ENCODE results near the gene CPLANE1.

DNA sequence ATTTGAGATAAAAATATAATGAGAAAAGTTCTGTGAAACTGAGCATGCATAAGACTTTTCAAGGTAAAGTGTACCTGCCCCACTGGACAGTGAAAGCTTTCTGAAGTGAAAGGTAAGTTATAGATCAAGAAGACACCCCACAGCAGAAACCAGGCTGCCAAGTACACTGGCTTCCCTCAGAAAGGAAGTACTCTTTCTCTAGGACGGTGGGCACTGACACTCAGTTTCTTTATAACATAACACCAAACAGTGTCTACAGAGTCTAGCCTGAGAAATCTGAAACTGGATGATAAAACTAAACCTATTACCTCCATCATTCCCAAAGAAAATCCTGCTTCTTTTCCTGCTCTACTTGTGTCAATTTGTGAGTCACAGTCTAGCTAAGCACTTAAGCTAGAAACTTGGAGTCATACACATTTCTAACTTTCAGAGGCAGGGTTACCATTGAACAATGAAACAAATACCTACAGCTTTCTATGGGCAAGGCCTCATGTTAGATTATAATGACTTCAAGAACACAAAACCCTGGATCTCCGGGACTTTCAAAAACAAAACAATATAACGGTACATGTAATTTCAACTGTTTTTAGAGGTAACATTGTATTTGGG lies 136.7 kb downstream of the CPLANE1 start:
- TF ChIP-seq, protein P1, sequence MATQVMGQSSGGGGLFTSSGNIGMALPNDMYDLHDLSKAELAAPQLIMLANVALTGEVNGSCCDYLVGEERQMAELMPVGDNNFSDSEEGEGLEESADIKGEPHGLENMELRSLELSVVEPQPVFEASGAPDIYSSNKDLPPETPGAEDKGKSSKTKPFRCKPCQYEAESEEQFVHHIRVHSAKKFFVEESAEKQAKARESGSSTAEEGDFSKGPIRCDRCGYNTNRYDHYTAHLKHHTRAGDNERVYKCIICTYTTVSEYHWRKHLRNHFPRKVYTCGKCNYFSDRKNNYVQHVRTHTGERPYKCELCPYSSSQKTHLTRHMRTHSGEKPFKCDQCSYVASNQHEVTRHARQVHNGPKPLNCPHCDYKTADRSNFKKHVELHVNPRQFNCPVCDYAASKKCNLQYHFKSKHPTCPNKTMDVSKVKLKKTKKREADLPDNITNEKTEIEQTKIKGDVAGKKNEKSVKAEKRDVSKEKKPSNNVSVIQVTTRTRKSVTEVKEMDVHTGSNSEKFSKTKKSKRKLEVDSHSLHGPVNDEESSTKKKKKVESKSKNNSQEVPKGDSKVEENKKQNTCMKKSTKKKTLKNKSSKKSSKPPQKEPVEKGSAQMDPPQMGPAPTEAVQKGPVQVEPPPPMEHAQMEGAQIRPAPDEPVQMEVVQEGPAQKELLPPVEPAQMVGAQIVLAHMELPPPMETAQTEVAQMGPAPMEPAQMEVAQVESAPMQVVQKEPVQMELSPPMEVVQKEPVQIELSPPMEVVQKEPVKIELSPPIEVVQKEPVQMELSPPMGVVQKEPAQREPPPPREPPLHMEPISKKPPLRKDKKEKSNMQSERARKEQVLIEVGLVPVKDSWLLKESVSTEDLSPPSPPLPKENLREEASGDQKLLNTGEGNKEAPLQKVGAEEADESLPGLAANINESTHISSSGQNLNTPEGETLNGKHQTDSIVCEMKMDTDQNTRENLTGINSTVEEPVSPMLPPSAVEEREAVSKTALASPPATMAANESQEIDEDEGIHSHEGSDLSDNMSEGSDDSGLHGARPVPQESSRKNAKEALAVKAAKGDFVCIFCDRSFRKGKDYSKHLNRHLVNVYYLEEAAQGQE (IDR thresholded peaks at IDR 0.05; ENCODE audit: insufficient read depth in 1 of 2, low read depth in 2 of 2, low read length in 2 of 2) = no peak
- no peak for TF ChIP-seq TAF1 (IDR thresholded peaks at IDR 0.05; ENCODE audit: borderline replicate concordance, insufficient read depth, low read length)

Data from PFSK-1 (cell line).